GM18867 (cell line): Measurements from ENCODE around the gene ZNF709.
"Not testable (repeated sequence)": the region's sequence is repeated elsewhere in the genome, so short reads cannot be mapped to it uniquely, and the experiment has no call there.

Source experiments
- ATAC-seq: cut with Tn5 transposase; IDR thresholded peaks from one replicate; pipeline ENCODE4 v1.9.1; 2021; ENCODE audit warnings: mild to moderate bottlenecking, moderate library complexity; ENCODE audit not compliant: unreplicated experiment

The ZNF709 gene

DNA sequence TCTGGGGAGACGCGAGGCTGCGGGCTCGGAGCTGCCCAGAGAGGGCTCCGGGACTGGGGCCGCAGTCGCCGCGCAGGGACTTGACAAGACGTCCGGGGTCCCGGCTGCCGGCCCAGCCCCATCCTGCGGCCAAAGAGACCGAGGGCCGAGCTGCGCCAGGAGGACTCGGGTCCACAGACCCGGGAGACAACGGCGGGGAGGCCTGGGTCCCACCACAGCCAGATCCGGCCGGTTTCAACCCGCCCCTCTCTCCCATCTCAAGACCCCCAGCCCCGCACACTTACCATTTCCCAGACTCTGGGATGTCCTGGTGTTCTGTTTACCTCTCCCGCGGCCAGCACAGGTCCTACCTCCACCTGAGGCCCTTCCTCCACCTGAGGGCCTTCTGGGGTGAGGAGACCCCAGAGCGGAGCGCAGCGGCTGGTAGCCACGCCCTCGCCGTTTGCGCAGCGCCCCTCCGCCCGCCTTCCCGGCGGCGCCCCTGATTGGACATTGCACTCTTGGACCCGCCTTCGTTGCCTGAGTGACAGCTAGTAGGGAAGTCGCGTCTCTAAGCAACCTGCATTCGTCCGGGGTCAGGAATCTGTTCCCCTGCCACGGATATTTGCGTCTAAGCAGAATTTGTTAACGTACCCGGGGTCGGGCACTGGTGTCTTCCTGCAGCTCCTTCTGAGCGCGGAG is at the start of gene ZNF709:
ZNF709 (minus strand) TSS at position 446 of the 681 bp plus-strand sequence; CDS start at position 287, 159 bp downstream.
- ATAC-seq = peak; percentile 96

GRCh38 chr19:12527034-12527836 is 42.6 kb upstream of the ZNF709 start:
- no peak for ATAC-seq

GRCh38 chr19:12526542-12526941 is 41.9 kb upstream of the ZNF709 start:
- no peak for ATAC-seq

DNA sequence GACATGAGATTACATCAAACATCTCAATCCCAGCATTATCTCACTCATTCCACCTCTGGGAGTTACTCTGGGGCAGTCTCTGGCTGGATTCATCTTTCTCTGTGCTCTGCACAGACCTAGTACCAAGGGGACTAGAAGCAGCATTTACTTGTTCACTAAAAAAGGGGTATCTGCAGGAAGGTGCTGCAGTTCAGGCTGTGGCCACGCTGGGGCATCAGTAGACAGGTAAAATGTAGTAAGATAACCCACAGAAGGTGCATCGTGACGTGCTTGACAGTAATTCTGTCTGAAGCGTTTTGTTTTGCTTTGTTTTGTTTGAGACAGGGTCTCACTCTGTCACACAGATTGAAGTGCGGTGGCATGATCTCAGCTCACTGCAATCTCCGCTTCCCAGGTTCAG is 37.4 kb upstream of the ZNF709 start:
- no peak for ATAC-seq

GRCh38 chr19:12513531-12514061 is 29.0 kb upstream of the ZNF709 start:
- ATAC-seq = no peak

GRCh38 chr19:12497032-12497431 is 12.4 kb upstream of the ZNF709 start:
- no peak for ATAC-seq

DNA sequence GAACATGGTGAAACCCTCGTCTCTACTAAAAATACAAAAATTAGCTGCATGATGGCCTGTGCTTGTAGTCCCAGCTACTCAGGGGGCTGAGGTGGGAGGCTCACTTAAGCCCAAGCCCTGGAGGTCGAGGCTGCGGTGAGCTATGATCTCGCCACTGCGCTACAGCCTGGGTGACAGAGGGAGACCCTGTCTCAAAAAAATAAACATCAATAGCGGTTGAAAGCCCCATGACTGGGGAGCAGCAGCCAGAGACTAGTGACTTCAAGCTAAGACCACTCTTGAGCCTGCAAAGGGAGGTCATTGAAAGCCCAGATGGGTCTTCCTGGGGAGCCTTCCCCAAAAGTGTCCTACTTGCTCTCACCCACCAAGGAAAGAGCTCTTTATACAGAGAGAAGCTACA is 11.9 kb upstream of the ZNF709 start:
- no peak for ATAC-seq

DNA sequence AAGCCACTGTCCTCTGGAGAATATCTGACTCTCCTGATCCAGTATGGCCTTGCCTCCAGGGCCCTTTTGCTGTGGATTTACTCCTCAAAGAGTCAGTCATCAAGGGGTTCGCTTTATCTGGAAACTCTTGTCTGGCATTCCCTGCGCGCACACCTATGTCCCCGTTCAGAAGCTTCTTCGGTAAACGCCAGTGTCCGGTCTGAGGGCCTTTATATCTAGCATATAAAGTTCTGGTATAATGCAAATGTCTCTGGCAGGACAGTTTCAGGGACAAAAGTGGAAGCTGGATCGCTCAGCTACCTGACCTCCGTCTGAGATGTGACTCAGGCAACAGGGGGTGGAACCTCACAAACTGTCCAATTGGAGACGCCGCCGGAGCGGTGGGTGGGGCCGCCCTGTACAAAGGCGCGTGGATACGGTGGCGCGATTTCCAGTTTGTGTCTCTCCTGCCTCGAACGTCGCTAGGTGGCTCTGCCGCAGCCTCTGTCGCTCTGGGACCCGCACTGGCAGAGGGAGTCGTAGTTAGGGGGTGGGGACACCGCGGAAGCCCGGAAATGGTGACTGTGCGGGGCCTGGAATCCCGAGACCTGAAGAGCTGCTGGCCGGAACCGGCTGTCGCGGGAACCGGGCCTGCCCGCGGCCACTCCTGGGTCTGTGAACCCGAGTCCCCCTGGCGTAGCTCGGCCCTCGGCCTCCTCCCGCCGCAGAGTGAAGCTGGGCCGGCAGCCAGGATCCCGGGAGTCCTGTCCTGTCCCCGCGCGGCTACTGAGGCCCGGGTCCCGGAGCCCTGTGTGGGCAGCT is 10.6 kb upstream of the ZNF709 start:
- ATAC-seq = peak; percentile 65

- no peak for ATAC-seq
Observed at GRCh38 chr19:12494260-12494860, 9.7 kb upstream of the ZNF709 start.

GRCh38 chr19:12486265-12486783 is 1.7 kb upstream of the ZNF709 start:
- ATAC-seq = not testable (repeated sequence)

DNA sequence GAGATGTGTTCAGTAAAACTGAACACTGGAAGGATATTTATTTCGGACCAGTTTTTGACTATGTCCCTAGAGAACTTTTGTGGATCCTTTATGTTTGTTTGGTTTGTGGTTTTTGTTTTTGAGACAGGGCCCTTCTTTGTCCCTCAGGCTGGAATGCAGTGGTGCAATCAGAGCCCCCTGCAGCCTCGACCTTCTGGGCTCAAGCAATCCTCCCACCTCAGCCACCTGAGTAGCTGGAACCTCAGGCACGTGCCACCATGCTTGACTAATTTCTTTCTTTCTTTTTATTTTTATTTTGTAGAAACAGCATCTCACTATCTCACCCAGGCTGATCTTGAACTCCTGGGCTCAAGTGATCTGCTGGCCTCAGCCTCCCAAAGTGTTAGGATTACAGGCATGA is 955 bp upstream of the ZNF709 start:
- ATAC-seq = no peak

DNA sequence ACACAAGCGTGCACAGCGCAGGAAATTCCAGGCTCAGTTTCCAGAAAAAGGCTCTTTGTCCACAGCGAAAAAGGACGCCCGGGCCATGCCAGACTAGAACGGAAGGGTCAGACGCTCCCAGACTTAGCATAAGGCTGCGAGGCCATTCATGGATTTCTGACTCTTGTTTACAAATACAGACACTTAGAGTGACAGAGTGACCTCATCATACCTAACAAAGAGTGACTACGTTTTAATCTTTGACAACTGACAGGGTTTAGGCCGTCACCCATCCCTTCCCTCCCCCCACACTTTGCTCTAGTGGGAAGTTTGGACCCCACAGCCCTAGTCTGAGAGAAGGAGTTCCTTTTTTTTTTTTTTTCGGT is 418 bp upstream of the ZNF709 start:
- no peak for ATAC-seq

- peak; percentile 6 for ATAC-seq
Observed at GRCh38 chr19:12484011-12484370, 625 bp downstream of the ZNF709 start.

- ATAC-seq = no peak
Observed at GRCh38 chr19:12482509-12482886, 2.1 kb downstream of the ZNF709 start.

DNA sequence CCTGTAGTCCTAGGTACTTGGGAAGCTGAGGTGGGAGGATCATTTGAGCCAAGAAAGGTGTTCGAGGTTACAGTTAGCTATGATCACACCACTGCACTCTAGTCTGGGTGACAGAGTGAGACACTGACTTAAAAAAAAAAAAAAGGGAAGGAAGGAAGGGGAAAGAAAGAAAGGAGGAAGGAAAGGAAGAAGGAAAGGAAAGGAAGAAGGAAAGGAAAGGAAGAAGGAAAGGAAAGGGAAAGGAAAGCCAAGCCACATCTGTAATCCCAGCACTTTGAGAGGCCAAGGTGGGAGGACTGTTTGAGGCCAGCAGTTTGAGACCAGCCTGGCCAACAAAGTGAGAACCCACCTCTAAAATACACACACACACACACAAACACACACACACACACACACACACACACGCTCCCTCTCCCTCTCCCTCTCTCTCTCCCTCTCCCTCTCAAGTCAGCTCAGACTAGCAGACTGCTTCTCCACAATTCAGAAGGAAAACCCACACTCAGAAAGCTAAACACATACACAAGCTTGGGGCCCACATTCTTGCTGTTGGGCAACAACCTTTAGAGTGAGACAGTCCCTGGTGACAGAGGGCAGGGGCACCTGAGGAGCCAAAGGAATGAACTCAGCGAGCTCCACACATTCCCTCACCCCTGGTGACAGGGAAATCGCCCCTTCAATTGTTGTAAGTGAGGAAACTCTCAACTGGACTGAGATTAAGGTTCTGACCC is 2.7 kb downstream of the ZNF709 start:
- no peak for ATAC-seq

- ATAC-seq = no peak
Observed at GRCh38 chr19:12478234-12478941, 6.2 kb downstream of the ZNF709 start.

GRCh38 chr19:12467651-12468050 is 17.0 kb downstream of the ZNF709 start:
- ATAC-seq = not testable (repeated sequence)

DNA sequence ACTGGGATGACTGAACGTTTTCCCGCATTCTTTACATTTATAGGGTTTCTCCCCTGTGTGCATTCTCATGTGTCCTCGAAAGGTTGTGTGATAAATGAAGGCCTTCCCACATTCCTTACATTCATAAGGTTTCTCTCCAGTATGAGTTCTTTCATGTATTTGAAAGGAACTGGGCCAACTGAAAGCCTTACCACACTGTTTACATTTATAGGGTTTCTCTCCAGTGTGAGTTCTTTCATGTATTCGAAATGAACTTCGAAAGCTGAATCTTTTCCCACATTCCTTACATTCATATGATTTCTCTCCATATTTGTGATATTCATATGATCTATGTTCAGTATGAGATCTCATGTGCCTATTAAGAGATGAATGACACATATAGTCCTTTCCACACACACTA is 19.4 kb downstream of the ZNF709 start:
- ATAC-seq = no peak

DNA sequence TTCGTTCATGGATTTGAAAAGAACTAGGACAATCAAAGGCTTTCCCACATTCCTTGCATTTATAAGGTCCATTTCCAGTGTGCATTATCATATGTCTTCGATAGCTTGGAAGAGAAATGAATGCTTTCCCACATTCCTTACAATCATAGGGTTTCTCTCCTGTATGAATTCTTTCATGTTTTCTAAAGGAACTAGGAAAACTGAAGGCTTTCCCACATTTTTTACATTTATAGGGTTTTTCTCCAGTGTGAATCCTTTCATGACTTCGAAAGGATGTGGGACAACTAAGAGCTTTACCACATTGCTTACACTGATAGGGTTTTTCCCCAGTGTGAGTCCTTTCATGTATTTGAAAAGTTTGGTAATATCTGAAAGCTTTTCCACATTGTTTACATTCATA is 19.8 kb downstream of the ZNF709 start:
- no peak for ATAC-seq
